ENCODE data around the gene S100B.
A peak's percentile ranks its signal among the peaks of the same experiment; 100 is the strongest.

S100B gene

DNA sequence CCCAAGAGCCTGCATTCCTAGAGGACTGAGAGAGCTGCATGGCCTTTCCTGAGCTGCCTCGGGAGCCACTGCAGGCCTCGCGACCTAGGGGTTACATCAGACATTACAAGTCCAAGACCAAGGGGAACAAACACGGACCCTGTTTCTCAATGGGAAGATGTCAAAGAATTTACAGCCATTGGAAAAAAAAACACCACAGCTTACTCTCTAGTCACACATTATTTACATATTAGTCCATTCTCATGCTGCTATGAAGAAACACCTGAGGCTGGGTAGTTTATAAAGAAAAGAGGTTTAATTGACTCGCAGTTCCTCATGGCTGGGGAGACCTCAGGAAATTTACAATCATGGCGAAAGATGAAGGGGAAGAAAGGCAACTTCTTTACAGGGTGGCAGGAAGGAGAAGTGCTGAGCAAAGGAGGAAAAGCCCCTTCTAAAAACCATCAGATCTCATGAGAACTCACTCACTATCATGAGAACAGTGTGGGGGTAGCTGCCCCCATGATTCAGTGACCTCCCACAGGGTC, 22.2 kb upstream of the S100B start:
- no peak overlapping the region for H3K4me3 ChIP-seq (ENCODE audit: low read length)
- H3K9me3 ChIP-seq (ENCODE audit: insufficient read depth, low read depth, low read length) = peaks cover 7% of the 10 kb centered on the region
- H3K27ac ChIP-seq (ENCODE audit: low read depth, low read length) = no peak overlapping the region
- no peaks in the 10 kb centered on the region for H3K36me3 ChIP-seq (ENCODE audit: insufficient read depth, low read length)
- WGBS = 81% methylated on average over 6 of the region's 6 CpGs
- peaks cover 4% of the 10 kb centered on the region for H3K4me1 ChIP-seq (ENCODE audit: insufficient read depth, low read length)
- H3K27me3 ChIP-seq (ENCODE audit: insufficient read depth, low read length) = no peaks in the 10 kb centered on the region
- no peak overlapping the region for H3K9ac ChIP-seq (ENCODE audit: low read depth, low read length)

DNA sequence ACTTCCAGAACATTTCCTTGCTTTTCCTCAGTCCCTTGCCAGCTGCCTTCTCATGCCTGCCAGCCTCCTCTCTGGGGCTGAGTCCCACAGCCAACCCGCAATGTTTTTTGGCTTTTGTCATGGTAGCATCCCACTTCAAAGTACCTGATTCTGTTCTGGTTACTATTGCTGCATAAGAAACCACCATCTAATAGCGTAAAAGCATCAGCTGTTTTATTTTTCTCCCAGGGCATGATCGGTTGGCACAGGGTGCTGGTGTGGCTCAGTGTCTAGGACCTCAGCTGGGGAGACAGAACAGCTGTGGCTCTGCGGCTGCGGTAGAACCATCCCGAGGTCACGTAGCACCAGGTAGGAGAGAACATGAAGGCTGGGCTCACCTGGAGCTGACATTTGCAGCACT, 21.7 kb upstream of the S100B start:
- no peaks in the 10 kb centered on the region; the same call in 1 of the 2 replicates for H3K4me1 ChIP-seq (ENCODE audit: insufficient read depth, low read length)

DNA sequence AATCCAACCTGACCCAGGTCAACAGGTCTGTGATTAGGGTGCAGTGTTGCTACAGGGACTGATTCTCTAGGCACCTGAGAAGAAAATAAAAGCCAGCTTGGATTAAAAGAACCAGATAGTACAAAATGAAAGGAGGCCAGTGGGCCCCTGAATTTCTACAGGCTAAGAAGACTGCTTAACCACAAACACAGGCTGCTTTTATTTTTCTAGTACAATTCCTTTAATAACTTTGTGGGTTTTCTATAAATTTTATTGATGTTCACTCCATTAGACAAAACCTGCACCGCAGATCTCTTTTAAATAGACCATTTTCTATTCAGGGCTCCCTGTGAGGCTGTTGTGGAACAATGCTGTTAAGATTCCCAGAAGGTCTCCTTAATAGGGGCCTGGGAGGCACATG, 20.9 kb upstream of the S100B start:
- WGBS = 67% methylated on average over 1 of the region's 1 CpG
- Histone ChIP-seq H3K9ac (ENCODE audit: low read depth, low read length) (no peak overlapping the region), H3K27me3 (ENCODE audit: insufficient read depth, low read length) (no peaks in the 10 kb centered on the region), H3K27ac (ENCODE audit: low read depth, low read length) (no peak overlapping the region), H3K36me3 (ENCODE audit: insufficient read depth, low read length) (no peaks in the 10 kb centered on the region), H3K4me3 (ENCODE audit: low read length) (no peak overlapping the region), H3K4me1 (ENCODE audit: insufficient read depth, low read length) (no peaks in the 10 kb centered on the region; the same call in 1 of the 2 replicates), H3K9me3 (ENCODE audit: insufficient read depth, low read depth, low read length) (peaks cover 7% of the 10 kb centered on the region)

More for the DNA sequence above, 21.7 kb upstream of the S100B start:
- H3K4me3 ChIP-seq (ENCODE audit: low read length) = no peak overlapping the region
- H3K9ac ChIP-seq (ENCODE audit: low read depth, low read length) = no peak overlapping the region
- H3K36me3 ChIP-seq (ENCODE audit: insufficient read depth, low read length) = no peaks in the 10 kb centered on the region
- no peaks in the 10 kb centered on the region for H3K27me3 ChIP-seq (ENCODE audit: insufficient read depth, low read length)
- WGBS = 98% methylated on average over 7 of the region's 7 CpGs
- peaks cover 7% of the 10 kb centered on the region for H3K9me3 ChIP-seq (ENCODE audit: insufficient read depth, low read depth, low read length)
- no peak overlapping the region for H3K27ac ChIP-seq (ENCODE audit: low read depth, low read length)

DNA sequence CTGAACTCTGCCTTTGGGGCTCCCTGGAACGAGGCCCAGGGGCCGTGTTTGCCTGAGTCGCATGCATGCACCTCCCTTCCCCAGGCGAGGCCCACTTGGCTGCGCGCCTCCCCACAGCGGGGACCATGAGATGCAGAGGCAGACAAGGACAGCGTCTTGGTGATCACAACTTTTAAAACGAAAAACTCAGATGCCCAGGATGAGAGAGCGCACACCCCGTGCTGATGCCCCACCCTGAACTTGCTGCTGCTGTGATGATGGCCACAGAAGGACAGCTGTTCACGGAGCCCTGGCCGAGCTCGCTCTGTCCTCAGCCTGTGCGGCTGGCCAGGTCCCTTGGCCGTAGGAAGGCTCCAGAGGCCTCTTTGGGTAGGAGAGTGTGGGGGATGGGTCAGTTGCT, 19.2 kb upstream of the S100B start:
- peaks cover 7% of the 10 kb centered on the region for H3K9me3 ChIP-seq (ENCODE audit: insufficient read depth, low read depth, low read length)
- H3K36me3 ChIP-seq (ENCODE audit: insufficient read depth, low read length) = no peaks in the 10 kb centered on the region
- H3K4me1 ChIP-seq (ENCODE audit: insufficient read depth, low read length) = peaks cover 7% of the 10 kb centered on the region; the same call in 1 of the 2 replicates
- no peak overlapping the region for H3K27ac ChIP-seq (ENCODE audit: low read depth, low read length)
- 91% methylated on average over 16 of the region's 16 CpGs for WGBS
- no peak overlapping the region for H3K4me3 ChIP-seq (ENCODE audit: low read length)
- no peak overlapping the region for H3K9ac ChIP-seq (ENCODE audit: low read depth, low read length)
- no peaks in the 10 kb centered on the region for H3K27me3 ChIP-seq (ENCODE audit: insufficient read depth, low read length)

DNA sequence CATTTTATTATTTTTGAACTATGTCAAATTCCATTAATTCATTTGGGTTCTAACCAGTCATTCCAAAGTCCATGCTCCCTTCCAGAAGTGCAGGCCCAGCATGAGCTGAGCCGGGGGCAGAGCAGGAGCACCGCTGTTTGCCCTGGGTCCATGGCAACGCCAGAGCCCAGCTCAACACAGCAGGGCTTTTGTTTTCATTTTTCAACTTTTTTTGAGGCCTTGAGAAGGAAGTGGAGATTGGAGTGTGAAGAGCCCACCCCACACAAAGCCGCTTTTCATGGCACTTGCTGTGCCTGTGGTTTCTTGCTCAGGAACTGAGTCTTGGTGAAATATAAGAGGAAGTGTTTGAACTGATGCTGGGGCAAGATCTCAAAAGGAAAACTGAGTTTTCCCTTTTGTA, 17.3 kb upstream of the S100B start:
- WGBS = 53% methylated on average over 4 of the region's 4 CpGs
- H3K27me3 ChIP-seq (ENCODE audit: insufficient read depth, low read length) = no peaks in the 10 kb centered on the region
- no peak overlapping the region for H3K4me3 ChIP-seq (ENCODE audit: low read length)
- peaks cover 7% of the 10 kb centered on the region for H3K9me3 ChIP-seq (ENCODE audit: insufficient read depth, low read depth, low read length)
- no peaks in the 10 kb centered on the region for H3K36me3 ChIP-seq (ENCODE audit: insufficient read depth, low read length)
- H3K9ac ChIP-seq (ENCODE audit: low read depth, low read length) = no peak overlapping the region
- H3K4me1 ChIP-seq (ENCODE audit: insufficient read depth, low read length) = peaks cover 7% of the 10 kb centered on the region; the same call in 1 of the 2 replicates
- peak overlapping the region; percentile 20; the same call in 1 of the 2 replicates for H3K27ac ChIP-seq (ENCODE audit: low read depth, low read length)

DNA sequence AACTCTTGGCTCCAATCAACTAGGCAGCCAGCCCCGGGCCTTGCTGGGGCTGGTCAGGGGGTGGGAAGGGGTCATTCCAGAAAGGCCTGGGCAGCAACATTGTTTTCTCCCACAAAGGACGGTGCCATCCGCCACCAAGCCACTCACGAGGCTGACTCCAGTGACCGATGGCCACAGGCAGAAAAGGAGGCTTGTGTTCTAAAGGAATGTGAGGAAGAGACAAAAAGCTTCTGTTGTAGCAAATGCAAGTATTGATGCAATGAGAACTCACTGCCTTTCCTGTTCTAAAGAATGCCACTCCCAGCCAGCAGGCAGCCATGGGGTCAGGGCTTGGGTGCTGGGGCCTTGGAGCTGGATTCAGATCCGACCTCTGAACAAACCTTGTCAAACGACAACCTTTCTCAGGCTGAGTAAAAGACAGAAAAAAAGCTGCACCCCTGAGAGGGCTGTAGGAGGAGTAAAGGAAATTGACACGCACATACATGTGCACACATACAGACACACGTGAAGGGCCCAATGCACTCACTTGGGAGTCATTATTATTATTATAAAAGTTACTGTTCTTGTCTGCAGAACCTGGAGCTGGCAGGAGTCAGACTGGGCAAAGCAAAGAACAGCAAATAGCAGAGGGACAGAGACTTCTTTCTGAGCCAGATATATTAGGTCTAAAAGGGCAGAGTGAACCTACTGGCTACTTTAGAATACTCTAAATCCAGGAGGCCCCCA, 16.7 kb upstream of the S100B start:
- peaks cover 7% of the 10 kb centered on the region; the same call in 1 of the 2 replicates for H3K4me1 ChIP-seq (ENCODE audit: insufficient read depth, low read length)
- no peak overlapping the region for H3K9ac ChIP-seq (ENCODE audit: low read depth, low read length)
- no peak overlapping the region for H3K4me3 ChIP-seq (ENCODE audit: low read length)
- WGBS = 90% methylated on average over 9 of the region's 9 CpGs
- peaks cover 7% of the 10 kb centered on the region for H3K9me3 ChIP-seq (ENCODE audit: insufficient read depth, low read depth, low read length)
- no peaks in the 10 kb centered on the region for H3K36me3 ChIP-seq (ENCODE audit: insufficient read depth, low read length)
- H3K27me3 ChIP-seq (ENCODE audit: insufficient read depth, low read length) = no peaks in the 10 kb centered on the region
- peak overlapping the region; percentile 20 for H3K27ac ChIP-seq (ENCODE audit: low read depth, low read length)

DNA sequence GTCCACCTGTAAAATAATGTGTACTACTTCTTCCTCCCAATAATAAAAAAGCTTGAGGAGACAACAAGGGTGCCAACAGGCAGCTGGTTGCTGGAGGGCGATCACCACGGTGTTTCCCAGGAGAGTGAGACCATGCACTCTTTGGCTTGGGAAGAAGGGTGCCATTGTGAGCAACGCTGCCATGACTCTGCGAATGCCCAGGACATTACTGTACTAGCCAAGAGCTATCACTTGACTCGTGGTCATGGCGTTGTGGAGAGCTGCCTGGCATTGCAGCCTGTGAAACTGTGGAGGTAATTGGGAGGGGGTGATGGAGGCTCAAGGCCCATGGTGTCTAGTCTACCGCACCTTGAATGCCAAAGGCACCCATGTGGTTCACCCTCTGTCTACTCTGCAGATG, 16.0 kb upstream of the S100B start:
- H3K4me1 ChIP-seq (ENCODE audit: insufficient read depth, low read length) = peaks cover 7% of the 10 kb centered on the region; the same call in 1 of the 2 replicates
- H3K27me3 ChIP-seq (ENCODE audit: insufficient read depth, low read length) = no peaks in the 10 kb centered on the region
- WGBS = 95% methylated on average over 7 of the region's 7 CpGs
- no peak overlapping the region for H3K4me3 ChIP-seq (ENCODE audit: low read length)
- peak overlapping the region; percentile 20; the same call in 1 of the 2 replicates for H3K27ac ChIP-seq (ENCODE audit: low read depth, low read length)
- H3K9ac ChIP-seq (ENCODE audit: low read depth, low read length) = no peak overlapping the region
- H3K36me3 ChIP-seq (ENCODE audit: insufficient read depth, low read length) = no peaks in the 10 kb centered on the region
- peaks cover 7% of the 10 kb centered on the region for H3K9me3 ChIP-seq (ENCODE audit: insufficient read depth, low read depth, low read length)

DNA sequence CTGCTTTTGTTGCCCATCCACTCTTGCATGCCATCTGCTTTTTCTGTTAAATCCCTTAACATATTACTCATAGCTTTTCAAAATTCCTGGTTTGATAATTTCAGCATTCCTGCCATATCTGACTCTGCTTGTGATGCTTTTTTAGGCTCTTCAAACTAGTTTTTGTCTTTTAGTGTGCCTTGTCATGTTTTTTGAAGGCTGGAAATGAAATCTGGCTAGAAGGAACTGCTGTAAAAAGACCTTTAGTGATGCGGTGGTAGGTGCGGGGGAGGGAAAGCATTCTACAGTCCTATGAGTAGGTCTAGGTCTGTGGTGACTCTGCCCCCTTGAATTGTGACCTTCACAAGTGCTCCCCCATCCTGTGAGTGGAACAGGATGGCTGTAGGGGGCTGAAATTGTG, 15.0 kb upstream of the S100B start:
- Histone ChIP-seq H3K4me1 (ENCODE audit: insufficient read depth, low read length) (peaks cover 7% of the 10 kb centered on the region; the same call in 1 of the 2 replicates), H3K27ac (ENCODE audit: low read depth, low read length) (no peak overlapping the region), H3K9me3 (ENCODE audit: insufficient read depth, low read depth, low read length) (no peaks in the 10 kb centered on the region), H3K27me3 (ENCODE audit: insufficient read depth, low read length) (no peaks in the 10 kb centered on the region), H3K4me3 (ENCODE audit: low read length) (no peak overlapping the region), H3K9ac (ENCODE audit: low read depth, low read length) (no peak overlapping the region), H3K36me3 (ENCODE audit: insufficient read depth, low read length) (no peaks in the 10 kb centered on the region)
- 88% methylated on average over 2 of the region's 2 CpGs for WGBS

DNA sequence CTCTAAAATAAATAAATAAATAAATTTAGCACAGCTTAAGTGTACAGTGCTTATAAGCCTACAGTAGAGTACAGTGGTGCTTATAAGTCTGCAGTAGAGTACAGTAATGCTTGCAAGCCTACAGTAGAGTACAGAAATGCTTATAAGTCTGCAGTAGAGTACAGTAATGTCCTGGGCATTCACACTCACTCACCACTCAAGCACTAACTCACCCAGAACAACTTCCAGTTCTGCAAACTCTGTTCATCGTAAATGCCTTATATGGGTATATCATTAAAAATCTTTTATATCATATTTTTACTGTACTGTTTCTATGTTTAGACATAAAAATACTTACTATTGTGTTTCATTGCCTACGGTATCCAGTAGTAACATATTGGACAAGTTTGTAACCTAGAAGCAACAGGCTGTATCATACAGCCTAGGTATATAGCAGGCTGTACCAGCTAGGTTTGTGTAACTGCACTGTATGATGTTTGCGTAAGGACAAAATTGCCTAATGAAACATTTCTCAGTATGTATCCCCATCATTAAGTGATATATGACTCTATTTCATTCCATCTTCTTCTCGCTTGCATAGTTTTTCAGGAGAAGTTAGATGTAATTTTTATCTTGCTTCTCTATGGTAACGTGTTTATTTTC, 14.0 kb upstream of the S100B start:
- no peaks in the 10 kb centered on the region for H3K9me3 ChIP-seq (ENCODE audit: insufficient read depth, low read depth, low read length)
- H3K36me3 ChIP-seq (ENCODE audit: insufficient read depth, low read length) = no peaks in the 10 kb centered on the region
- H3K27ac ChIP-seq (ENCODE audit: low read depth, low read length) = no peak overlapping the region
- WGBS = 92% methylated on average over 4 of the region's 5 CpGs
- H3K4me3 ChIP-seq (ENCODE audit: low read length) = no peak overlapping the region
- H3K9ac ChIP-seq (ENCODE audit: low read depth, low read length) = no peak overlapping the region
- H3K4me1 ChIP-seq (ENCODE audit: insufficient read depth, low read length) = peaks cover 7% of the 10 kb centered on the region; the same call in 1 of the 2 replicates
- no peaks in the 10 kb centered on the region for H3K27me3 ChIP-seq (ENCODE audit: insufficient read depth, low read length)

DNA sequence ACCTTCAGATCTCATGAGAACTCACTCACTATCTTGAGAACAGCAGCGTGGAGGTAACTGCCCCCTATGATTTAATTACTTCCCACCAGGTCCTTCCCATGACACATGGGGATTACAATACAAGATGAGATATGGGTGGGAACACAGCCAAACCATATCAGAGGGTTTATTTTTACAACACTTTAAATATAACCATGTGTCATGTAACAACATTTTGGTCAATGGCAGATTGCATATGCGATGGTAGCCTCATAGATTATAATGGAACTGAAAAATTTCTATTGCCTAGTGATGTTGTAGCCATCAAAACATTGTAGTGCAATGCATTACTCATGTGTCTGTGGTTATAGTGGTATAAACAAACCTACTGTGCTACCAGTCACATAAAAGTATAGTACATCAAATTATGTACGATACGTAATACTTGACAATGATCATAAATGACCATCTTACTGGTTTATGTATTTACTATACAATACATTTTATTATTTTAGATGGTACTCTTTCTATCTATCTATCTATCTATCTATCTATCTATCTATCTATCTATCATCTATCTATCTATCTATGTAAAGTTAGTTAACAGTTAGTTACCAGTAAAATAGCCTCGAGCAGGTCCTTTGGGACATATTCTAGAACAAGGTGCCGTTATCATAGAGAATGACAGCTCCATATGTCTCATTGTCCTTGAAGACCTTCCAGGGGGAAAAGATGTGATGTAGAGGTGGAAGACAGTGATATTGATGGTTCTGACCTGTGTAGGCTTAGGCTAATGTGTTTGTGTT, 12.6 kb upstream of the S100B start:
- Histone ChIP-seq H3K9ac (ENCODE audit: low read depth, low read length) (no peak overlapping the region), H3K27me3 (ENCODE audit: insufficient read depth, low read length) (no peaks in the 10 kb centered on the region), H3K4me3 (ENCODE audit: low read length) (no peak overlapping the region), H3K27ac (ENCODE audit: low read depth, low read length) (no peak overlapping the region), H3K4me1 (ENCODE audit: insufficient read depth, low read length) (peaks cover 7% of the 10 kb centered on the region; the same call in 1 of the 2 replicates), H3K9me3 (ENCODE audit: insufficient read depth, low read depth, low read length) (no peaks in the 10 kb centered on the region), H3K36me3 (ENCODE audit: insufficient read depth, low read length) (no peaks in the 10 kb centered on the region)
- WGBS = 91% methylated on average over 4 of the region's 6 CpGs

DNA sequence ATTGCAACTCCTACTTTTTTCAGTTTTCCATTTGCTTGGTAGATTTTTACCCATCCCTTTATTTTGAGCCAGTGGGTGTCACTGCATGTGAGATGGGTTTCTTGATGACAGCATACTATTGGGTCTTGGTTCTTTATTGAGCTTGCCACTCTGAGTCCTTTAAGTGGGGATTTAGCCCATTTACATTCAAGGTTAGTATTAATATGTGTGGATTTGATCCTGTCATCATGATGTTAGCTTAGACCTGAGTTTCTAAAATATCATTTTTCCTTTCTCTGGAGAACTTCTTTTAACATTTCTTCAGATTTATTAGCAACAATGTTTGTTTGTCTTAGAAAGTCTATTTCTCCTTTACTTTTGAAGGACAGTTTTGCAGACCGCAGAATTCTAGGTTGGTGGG, 11.8 kb upstream of the S100B start:
- Histone ChIP-seq H3K9ac (ENCODE audit: low read depth, low read length) (no peak overlapping the region), H3K9me3 (ENCODE audit: insufficient read depth, low read depth, low read length) (no peaks in the 10 kb centered on the region), H3K4me3 (ENCODE audit: low read length) (no peak overlapping the region), H3K4me1 (ENCODE audit: insufficient read depth, low read length) (0 out of 2 replicates have a peak, but pooled peaks cover 7% of the 10 kb centered on the region), H3K27ac (ENCODE audit: low read depth, low read length) (no peak overlapping the region), H3K36me3 (ENCODE audit: insufficient read depth, low read length) (no peaks in the 10 kb centered on the region), H3K27me3 (ENCODE audit: insufficient read depth, low read length) (no peaks in the 10 kb centered on the region)
- whole genome bisulfite sequencing = 100% methylated on average over 1 of the region's 1 CpG
